Activated CD8-positive, alpha-beta T cell treated with anti-CD3 and anti-CD28 coated beads for 36 hours (primary cell): ENCODE measurements around the gene IGLON5. TPM values are rescaled to one million over a fixed set of nuclear protein-coding genes. Genes with fewer than 3 reads are reported as not detected.
A peak's percentile ranks its signal among the peaks of the same experiment; 100 is the strongest.

Experiments used
- ATAC-seq: fragments of 200-7000 bp; cut with Tn5 transposase; one replicate; pipeline ENCODE4 v1.10.0; 2021; ENCODE audit warnings: mild to moderate bottlenecking, moderate library complexity
- CTCF ChIA-PET: fragments of 350-600 bp; sonication (Branson Sonifier 250); formaldehyde crosslinking; loops from one replicate; lab custom pipeline; 2021; ENCODE audit warnings: antibody characterized with exemption; lab: Charles Lee
- POLR2A ChIA-PET: fragments of 350-600 bp; sonication (Branson Sonifier 250); formaldehyde crosslinking; loops from one replicate; lab custom pipeline; 2021; ENCODE audit warnings: antibody characterized with exemption; lab: Charles Lee
- DNase-seq: peaks from one replicate; pipeline ENCODE4 v3.0.0-alpha.2; 2020
- H3K27ac Mint-ChIP-seq: one replicate; pipeline ENCODE4 v1.8.0; 2021; ENCODE audit warnings: mild to moderate bottlenecking, mixed read lengths
- H3K27me3 Mint-ChIP-seq: one replicate; pipeline ENCODE4 v1.8.0; 2021; ENCODE audit warnings: mixed read lengths
- H3K36me3 Mint-ChIP-seq: one replicate; pipeline ENCODE4 v1.8.0; 2021; ENCODE audit warnings: low read depth, mixed read lengths
- H3K4me1 Mint-ChIP-seq: one replicate; pipeline ENCODE4 v1.8.0; 2021; ENCODE audit warnings: low read depth, mixed read lengths
- H3K4me3 Mint-ChIP-seq: one replicate; pipeline ENCODE4 v1.8.0; 2021; ENCODE audit warnings: mild to moderate bottlenecking, moderate library complexity, mixed read lengths
- H3K9me3 Mint-ChIP-seq: one replicate; pipeline ENCODE4 v1.8.0; 2021; ENCODE audit warnings: mixed read lengths
- CTCF ChIP-seq: fragments of 200-600 bp; IDR thresholded peaks from one replicate; pipeline ENCODE4 v1.8.0; 2022; ENCODE audit warnings: antibody characterized with exemption, mild to moderate bottlenecking
- intact Hi-C: fragments of 100-400 bp; cut with micrococcal nuclease; formaldehyde crosslinking; loops from one replicate; pipeline ENCODE4 v1.10.0; 2022
- total RNA-seq, 2 experiments: library from RNA; stranded (reverse); gene quantifications; one replicate each; pipeline ENCODE4 v1.2.3, GENCODE V29; 2021

IGLON5 gene
- total RNA-seq, 2 experiments from 2014 or later, result 0.16 to 0.23 TPM

GRCh38 chr19:51331193-51331592 lies 19.7 kb downstream of the IGLON5 start:
- peaks cover 5% of the 10 kb centered on the region for H3K4me1 Mint-ChIP-seq
- no peak overlapping the region for H3K27ac Mint-ChIP-seq
- no peak for DNase-seq
- POLR2A ChIA-PET, result interaction anchor here (0.8 kb wide), 1 partner anchor 66 kb away, joined by 3 read pairs; no protein-coding TSS in a partner anchor
- no peak overlapping the region for H3K4me3 Mint-ChIP-seq
- intact Hi-C loops, result loop anchor here (10.0 kb wide), 1 partner anchor 94 kb away; no protein-coding TSS in a partner anchor
- CTCF ChIA-PET, result interaction anchor here (1.5 kb wide), 1 partner anchor 109 kb away, joined by 4 read pairs; no protein-coding TSS in a partner anchor
- no peak for ATAC-seq
- no peak for TF ChIP-seq CTCF
- H3K27me3 Mint-ChIP-seq, result peaks cover 30% of the 10 kb centered on the region
- H3K36me3 Mint-ChIP-seq, result peaks cover 11% of the 10 kb centered on the region
- no peaks in the 10 kb centered on the region for H3K9me3 Mint-ChIP-seq

GRCh38 chr19:51331716-51332115 lies 20.3 kb downstream of the IGLON5 start:
- H3K36me3 Mint-ChIP-seq, result peaks cover 11% of the 10 kb centered on the region
- POLR2A ChIA-PET, result interaction anchor here (0.5 to 0.8 kb wide), 2 partner anchors 66 to 99 kb away, joined by 3 read pairs; no protein-coding TSS in a partner anchor
- H3K27ac Mint-ChIP-seq, result no peak overlapping the region
- intact Hi-C loops, result loop anchor here (10.0 kb wide), 1 partner anchor 93 kb away; no protein-coding TSS in a partner anchor
- peaks cover 25% of the 10 kb centered on the region for H3K27me3 Mint-ChIP-seq
- no peak for ATAC-seq
- DNase-seq, result no peak
- peaks cover 5% of the 10 kb centered on the region for H3K4me1 Mint-ChIP-seq
- no peak overlapping the region for H3K4me3 Mint-ChIP-seq
- TF ChIP-seq CTCF, result no peak
- CTCF ChIA-PET, result interaction anchor here (1.5 kb wide), 1 partner anchor 108 kb away, joined by 4 read pairs; no protein-coding TSS in a partner anchor
- no peaks in the 10 kb centered on the region for H3K9me3 Mint-ChIP-seq

- intact Hi-C loops, result loop anchor here (10.0 kb wide), 1 partner anchor 91 kb away; no protein-coding TSS in a partner anchor
These were observed 22.5 kb downstream of the IGLON5 start for GRCh38 chr19:51333836-51334460.

GRCh38 chr19:51337141-51337860 lies 25.9 kb downstream of the IGLON5 start:
- ATAC-seq, result no peak
- peaks cover 1% of the 10 kb centered on the region for H3K27me3 Mint-ChIP-seq
- H3K27ac Mint-ChIP-seq, result no peak overlapping the region
- no peak for TF ChIP-seq CTCF
- intact Hi-C loops, result loop anchor here (10.0 kb wide), 1 partner anchor 88 kb away; no protein-coding TSS in a partner anchor
- CTCF ChIA-PET, result interaction anchor here (0.7 to 2.5 kb wide), 7 partner anchors 27 to 324 kb away, joined by 3 to 23 read pairs (median 3); partner anchors contain the start of gene ETFB
- no peak overlapping the region for H3K4me3 Mint-ChIP-seq
- POLR2A ChIA-PET, result no interaction called here
- peaks cover 13% of the 10 kb centered on the region for H3K4me1 Mint-ChIP-seq
- H3K36me3 Mint-ChIP-seq, result no peaks in the 10 kb centered on the region
- DNase-seq, result no peak
- no peaks in the 10 kb centered on the region for H3K9me3 Mint-ChIP-seq

More at GRCh38 chr19:51333836-51334460, 22.5 kb downstream of the IGLON5 start:
- H3K4me1 Mint-ChIP-seq, result peaks cover 5% of the 10 kb centered on the region
- peaks cover 16% of the 10 kb centered on the region for H3K27me3 Mint-ChIP-seq
- H3K36me3 Mint-ChIP-seq, result peaks cover 11% of the 10 kb centered on the region
- H3K9me3 Mint-ChIP-seq, result no peaks in the 10 kb centered on the region
- H3K27ac Mint-ChIP-seq, result no peak overlapping the region
- ChIA-PET POLR2A (no interaction called here), CTCF (interaction anchor here (1.2 to 1.6 kb wide), 2 partner anchors 10 to 139 kb away, joined by 3 read pairs; no protein-coding TSS in a partner anchor)
- peak; percentile 41 for DNase-seq
- no peak overlapping the region for H3K4me3 Mint-ChIP-seq
- no peak for TF ChIP-seq CTCF
- ATAC-seq, result no peak
